HepG2 (cell line): Measurements from ENCODE around the gene CNTN4. TPM values are rescaled to one million over a fixed set of nuclear protein-coding genes. Genes with fewer than 3 reads are reported as not detected.

Experiments
- ATAC-seq: fragments of 200-7000 bp; cut with Tn5 transposase; 3 replicates; pipeline ENCODE4 v1.9.1; 2020; ENCODE audit warnings: mild to moderate bottlenecking, moderate library complexity
- BruUV-seq: library from RNA; stranded (reverse); fragments of 400-500 nt; replicated peaks from 2 replicates; lab custom pipeline; 2021; lab: Mats Ljungman, UMichigan
- CTCF ChIA-PET: fragments of 300-600 bp; formaldehyde crosslinking; extraction: SDS; loops from one replicate; lab custom pipeline; 2021; ENCODE audit warnings: low total read pairs, inconsistent platforms, low intra/inter-chr PET ratio; lab: Yijun Ruan, JAX
- POLR2A ChIA-PET: fragments of 350-600 bp; sonication (Branson Sonifier 250); formaldehyde crosslinking; loops from one replicate; lab custom pipeline; 2020; ENCODE audit warnings: antibody characterized with exemption, inconsistent platforms; lab: Yijun Ruan, JAX
- DNase-seq: peaks from one replicate; pipeline ENCODE4 v3.0.0-alpha.2; 2015; ENCODE audit warnings: low spot score
- FAIRE-seq: peaks from 3 replicates; lab custom pipeline; 2011; peaks lifted over from hg19 to GRCh38; lab: Jason Lieb, UNC
- H2AFZ ChIP-seq: one replicate; pipeline ENCODE4 v1.6.1; 2011; ENCODE audit warnings: low read length, inconsistent platforms
- H3K27ac ChIP-seq: fragments of 300-600 bp; 3 replicates; pipeline ENCODE4 v1.8.0; 2011; ENCODE audit warnings: mixed run types, mild to moderate bottlenecking, mixed read lengths, low read length, inconsistent platforms; ENCODE audit not compliant: insufficient read depth; ENCODE audit errors: extremely low read length
- H3K27me3 ChIP-seq, 2 experiments: fragments of 200-600 bp in 1 of 2; 2 replicates in 1 of 2; 3 replicates in 1 of 2; pipeline versions ENCODE4 v1.6.0 to v1.8.0; 2011; ENCODE audit warnings: low read length in 2 of 2, mild to moderate bottlenecking in 2 of 2, moderate library complexity in 2 of 2, inconsistent platforms in 1 of 2; ENCODE audit not compliant: insufficient read depth in 2 of 2, control insufficient read depth in 1 of 2
- H3K36me3 ChIP-seq, 2 experiments: fragments of 200-600 bp in 1 of 2; replicated peaks in 1 of 2; 2 replicates in 1 of 2; 3 replicates in 1 of 2; pipeline versions ENCODE4 v1.5.1 to v1.8.0; 2011; ENCODE audit warnings: low read length in 2 of 2, inconsistent platforms in 1 of 2; ENCODE audit not compliant: insufficient read depth in 2 of 2, control insufficient read depth in 1 of 2
- H3K4me1 ChIP-seq: 2 replicates; pipeline ENCODE4 v1.5.1; 2012; ENCODE audit warnings: low read length, inconsistent platforms; ENCODE audit not compliant: insufficient read depth
- H3K4me2 ChIP-seq: 2 replicates; pipeline ENCODE4 v1.6.0; 2011; ENCODE audit warnings: low read depth, low read length, inconsistent platforms
- H3K4me3 ChIP-seq, 3 experiments: fragments of 200-600 bp in 1 of 3; sonication (generic), shearing (Covaris generic) in 1 of 3; replicated peaks in 1 of 3; 2 replicates each; pipeline ENCODE4 v1.5.1; 2011 to 2016; ENCODE audit warnings: low read length in 3 of 3, inconsistent platforms in 2 of 3, low read depth in 2 of 3, mild to moderate bottlenecking in 2 of 3, control low read depth in 1 of 3, mixed read lengths in 1 of 3; ENCODE audit not compliant: insufficient read depth in 1 of 3
- H3K79me2 ChIP-seq: one replicate; pipeline ENCODE4 v1.6.1; 2011; ENCODE audit warnings: low read length, inconsistent platforms; ENCODE audit not compliant: insufficient read depth
- H3K9ac ChIP-seq: 2 replicates; pipeline ENCODE4 v1.6.0; 2011; ENCODE audit warnings: mild to moderate bottlenecking, low read depth, low read length, inconsistent platforms; ENCODE audit not compliant: insufficient read depth
- H3K9me3 ChIP-seq: 2 replicates; pipeline ENCODE4 v1.5.1; 2012; ENCODE audit warnings: mild to moderate bottlenecking, low read length
- H4K20me1 ChIP-seq: 2 replicates; pipeline ENCODE4 v1.6.0; 2011; ENCODE audit warnings: inconsistent platforms, mild to moderate bottlenecking, low read length, moderate library complexity; ENCODE audit not compliant: insufficient read depth
- CENPT ChIP-seq: sonication (generic); formaldehyde crosslinking; IDR thresholded peaks from 2 replicates; pipeline ENCODE4 v1.8.0; 2022; ENCODE audit warnings: low read depth, mild to moderate bottlenecking, moderate library complexity, missing genetic modification reagents
- ERF ChIP-seq: IDR thresholded peaks from 2 replicates; pipeline ENCODE4 v1.6.1; 2018; ENCODE audit warnings: missing biosample characterization, missing genetic modification reagents
- MXD3 ChIP-seq: IDR thresholded peaks from 2 replicates; pipeline ENCODE4 v1.6.1; 2016; ENCODE audit warnings: mild to moderate bottlenecking, missing biosample characterization, missing genetic modification reagents
- MXI1 ChIP-seq: IDR thresholded peaks from 3 replicates; pipeline ENCODE4 v1.6.1; 2012; ENCODE audit warnings: low read depth, low read length, inconsistent platforms, borderline replicate concordance
- SIX4 ChIP-seq: sonication (generic); formaldehyde crosslinking; IDR thresholded peaks from 2 replicates; pipeline ENCODE4 v1.4.0; 2020; ENCODE audit warnings: missing genetic modification reagents
- ZBTB7B ChIP-seq: sonication (generic); formaldehyde crosslinking; IDR thresholded peaks from 2 replicates; pipeline ENCODE4 v1.4.0; 2020; ENCODE audit warnings: missing genetic modification reagents
- ZFX ChIP-seq: sonication (generic); formaldehyde crosslinking; IDR thresholded peaks from 2 replicates; pipeline ENCODE4 v1.4.0; 2020; ENCODE audit warnings: mild to moderate bottlenecking, low read depth, missing genetic modification reagents, moderate library complexity
- ZNF136 ChIP-seq: sonication (generic); formaldehyde crosslinking; IDR thresholded peaks from 2 replicates; pipeline ENCODE4 v1.8.1; 2022; ENCODE audit warnings: low read depth, mild to moderate bottlenecking, moderate library complexity, missing genetic modification reagents
- ZNF274 ChIP-seq: sonication (generic); formaldehyde crosslinking; IDR thresholded peaks from 2 replicates; pipeline ENCODE4 v1.5.1; 2020; ENCODE audit warnings: mild to moderate bottlenecking, missing genetic modification reagents
- ZNF282 ChIP-seq: fragments of 450-650 bp; IDR thresholded peaks from 2 replicates; pipeline ENCODE4 v1.6.1; 2018; ENCODE audit not compliant: partially characterized antibody
- ZNF292 ChIP-seq: sonication (generic); formaldehyde crosslinking; IDR thresholded peaks from 2 replicates; pipeline ENCODE4 v1.8.1; 2022; ENCODE audit warnings: mild to moderate bottlenecking, low read depth, missing genetic modification reagents, borderline replicate concordance
- ZNF335 ChIP-seq: sonication (generic); formaldehyde crosslinking; IDR thresholded peaks from 2 replicates; pipeline ENCODE4 v1.4.0; 2020; ENCODE audit warnings: missing genetic modification reagents
- ZNF598 ChIP-seq: sonication (generic); formaldehyde crosslinking; IDR thresholded peaks from 2 replicates; pipeline ENCODE4 v1.5.1; 2020; ENCODE audit warnings: mild to moderate bottlenecking, missing genetic modification reagents, borderline replicate concordance
- WGBS: methylation state at CpG from one replicate; pipeline ENCODE4 v1.1.6; 2017; ENCODE audit warnings: low lambda C conversion rate; 5-methylcytosine and 5-hydroxymethylcytosine counted together
- in situ Hi-C: cut with HindIII; loops from 2 replicates; pipeline ENCODE4 v1.10.0; 2017; ENCODE audit warnings: low pct_unique_long_range_greater_than_20kb; ENCODE audit not compliant: extremely low pct_ligation_motif_present
- intact Hi-C: fragments of 100-400 bp; cut with micrococcal nuclease; formaldehyde crosslinking; loops from one replicate; pipeline ENCODE4 v1.10.0; 2022; ENCODE audit not compliant: unreplicated experiment
- polyA plus RNA-seq, 8 experiments: library from polyadenylated mRNA; depleted of rRNA in 3 of 8; stranded (reverse) in 7 of 8; unstranded in 1 of 8; fragments of >200 nt; fragmentation: Illumina TruSeq in 4 of 8; extraction: Trizol in 4 of 8; gene quantifications; 2 replicates each; pipeline versions ENCODE4 v1.2.1 to v1.2.3, GENCODE V29; 2011 to 2016; ENCODE audit warnings: low read depth in 4 of 8, missing spikeins in 1 of 8, mixed read lengths in 1 of 8; ENCODE audit not compliant: insufficient read depth in 1 of 8
- total RNA-seq, 5 experiments: library from RNA; depleted of rRNA; stranded (reverse); fragments of >200 nt; fragmentation: Illumina TruSeq; extraction: Trizol; gene quantifications; 2 replicates each; pipeline ENCODE4 v1.2.3, GENCODE V29; 2016; ENCODE audit warnings: low read depth in 1 of 5
- TF ChIP-seq, protein P1 (sequence below): sonication (generic); formaldehyde crosslinking; IDR thresholded peaks from 2 replicates; pipeline ENCODE4 v1.5.1; 2020; ENCODE audit warnings: mild to moderate bottlenecking, missing genetic modification reagents
- TF ChIP-seq, protein P2 (sequence below): sonication (generic); formaldehyde crosslinking; IDR thresholded peaks from 2 replicates; pipeline ENCODE4 v1.4.0; 2020; ENCODE audit warnings: missing genetic modification reagents
- TF ChIP-seq, protein P3 (sequence below): sonication (generic); formaldehyde crosslinking; IDR thresholded peaks from 2 replicates; pipeline ENCODE4 v1.8.0; 2022; ENCODE audit warnings: missing genetic modification reagents, mild to moderate bottlenecking, moderate library complexity, borderline replicate concordance

The CNTN4 gene
- total and polyA plus RNA-seq, 2 of the 13 experiments (the other 11 are each of a cell fraction or from before 2014, with no cell fraction given): 0.01 to 0.13 TPM

GRCh38 chr3:2334921-2335320 lies 236.3 kb downstream of the CNTN4 start:
- Histone ChIP-seq H3K4me2 (no peak overlapping the region), H3K4me3 (no peak overlapping the region), H3K9me3 (peaks cover 23% of the 10 kb centered on the region), H4K20me1 (no peaks in the 10 kb centered on the region), H3K36me3 (no peaks in the 10 kb centered on the region), H3K79me2 (no peaks in the 10 kb centered on the region), H3K4me1 (no peaks in the 10 kb centered on the region), H3K9ac (no peak overlapping the region), H3K27ac (no peak overlapping the region), H2AFZ (no peak overlapping the region), H3K27me3 (no peaks in the 10 kb centered on the region)
- FAIRE-seq (no peak), ATAC-seq (no peak), DNase-seq (no peak)
- in situ Hi-C loops: no loop called here
- intact Hi-C loops: no loop called here
- WGBS: 11% methylated on average over 3 of the region's 3 CpGs
- ChIA-PET POLR2A (no interaction called here), CTCF (no interaction called here)
- TF ChIP-seq ZBTB7B (CRISPR knock-in tag) (no peak), ZNF274 (no peak), ZNF598 (no peak), SIX4 (no peak), ZNF292 (CRISPR knock-in tag) (no peak), ZNF335 (CRISPR knock-in tag) (no peak), MXD3 (CRISPR knock-in tag) (no peak), ZFX (CRISPR knock-in tag) (no peak), ZNF282 (no peak), ZNF136 (no peak), MXI1 (no peak), CENPT (CRISPR knock-in tag) (no peak), ERF (CRISPR knock-in tag) (no peak)
- TF ChIP-seq, protein P1, sequence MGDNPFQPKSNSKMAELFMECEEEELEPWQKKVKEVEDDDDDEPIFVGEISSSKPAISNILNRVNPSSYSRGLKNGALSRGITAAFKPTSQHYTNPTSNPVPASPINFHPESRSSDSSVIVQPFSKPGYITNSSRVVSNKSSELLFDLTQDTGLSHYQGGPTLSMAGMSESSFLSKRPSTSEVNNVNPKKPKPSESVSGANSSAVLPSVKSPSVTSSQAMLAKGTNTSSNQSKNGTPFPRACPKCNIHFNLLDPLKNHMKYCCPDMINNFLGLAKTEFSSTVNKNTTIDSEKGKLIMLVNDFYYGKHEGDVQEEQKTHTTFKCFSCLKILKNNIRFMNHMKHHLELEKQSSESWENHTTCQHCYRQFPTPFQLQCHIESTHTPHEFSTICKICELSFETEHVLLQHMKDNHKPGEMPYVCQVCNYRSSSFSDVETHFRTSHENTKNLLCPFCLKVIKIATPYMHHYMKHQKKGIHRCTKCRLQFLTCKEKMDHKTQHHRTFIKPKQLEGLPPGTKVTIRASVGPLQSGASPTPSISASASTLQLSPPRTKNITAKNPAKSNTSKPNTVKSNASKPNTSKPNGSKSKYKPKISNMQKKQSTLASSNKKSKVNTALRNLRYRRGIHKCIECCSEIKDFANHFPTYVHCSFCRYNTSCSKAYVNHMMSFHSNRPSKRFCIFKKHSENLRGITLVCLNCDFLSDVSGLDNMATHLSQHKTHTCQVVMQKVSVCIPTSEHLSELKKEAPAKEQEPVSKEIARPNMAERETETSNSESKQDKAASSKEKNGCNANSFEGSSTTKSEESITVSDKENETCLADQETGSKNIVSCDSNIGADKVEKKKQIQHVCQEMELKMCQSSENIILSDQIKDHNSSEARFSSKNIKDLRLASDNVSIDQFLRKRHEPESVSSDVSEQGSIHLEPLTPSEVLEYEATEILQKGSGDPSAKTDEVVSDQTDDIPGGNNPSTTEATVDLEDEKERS: no peak
- TF ChIP-seq, protein P2, sequence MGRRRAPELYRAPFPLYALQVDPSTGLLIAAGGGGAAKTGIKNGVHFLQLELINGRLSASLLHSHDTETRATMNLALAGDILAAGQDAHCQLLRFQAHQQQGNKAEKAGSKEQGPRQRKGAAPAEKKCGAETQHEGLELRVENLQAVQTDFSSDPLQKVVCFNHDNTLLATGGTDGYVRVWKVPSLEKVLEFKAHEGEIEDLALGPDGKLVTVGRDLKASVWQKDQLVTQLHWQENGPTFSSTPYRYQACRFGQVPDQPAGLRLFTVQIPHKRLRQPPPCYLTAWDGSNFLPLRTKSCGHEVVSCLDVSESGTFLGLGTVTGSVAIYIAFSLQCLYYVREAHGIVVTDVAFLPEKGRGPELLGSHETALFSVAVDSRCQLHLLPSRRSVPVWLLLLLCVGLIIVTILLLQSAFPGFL: no peak
- TF ChIP-seq, protein P3, sequence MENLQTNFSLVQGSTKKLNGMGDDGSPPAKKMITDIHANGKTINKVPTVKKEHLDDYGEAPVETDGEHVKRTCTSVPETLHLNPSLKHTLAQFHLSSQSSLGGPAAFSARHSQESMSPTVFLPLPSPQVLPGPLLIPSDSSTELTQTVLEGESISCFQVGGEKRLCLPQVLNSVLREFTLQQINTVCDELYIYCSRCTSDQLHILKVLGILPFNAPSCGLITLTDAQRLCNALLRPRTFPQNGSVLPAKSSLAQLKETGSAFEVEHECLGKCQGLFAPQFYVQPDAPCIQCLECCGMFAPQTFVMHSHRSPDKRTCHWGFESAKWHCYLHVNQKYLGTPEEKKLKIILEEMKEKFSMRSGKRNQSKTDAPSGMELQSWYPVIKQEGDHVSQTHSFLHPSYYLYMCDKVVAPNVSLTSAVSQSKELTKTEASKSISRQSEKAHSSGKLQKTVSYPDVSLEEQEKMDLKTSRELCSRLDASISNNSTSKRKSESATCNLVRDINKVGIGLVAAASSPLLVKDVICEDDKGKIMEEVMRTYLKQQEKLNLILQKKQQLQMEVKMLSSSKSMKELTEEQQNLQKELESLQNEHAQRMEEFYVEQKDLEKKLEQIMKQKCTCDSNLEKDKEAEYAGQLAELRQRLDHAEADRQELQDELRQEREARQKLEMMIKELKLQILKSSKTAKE (CRISPR knock-in tag): no peak
- no TSS peak for BruUV-seq
